Measurements from ENCODE around the gene RWDD1. TPM values are rescaled to one million over a fixed set of nuclear protein-coding genes. Genes with fewer than 3 reads are reported as not detected.

RWDD1 gene
- total RNA-seq, 1 experiment from 2014 or later, result 9.1 TPM

GRCh38 chr6:116605935-116606334 lies 34.6 kb downstream of the RWDD1 start:
- no peak for DNase-seq (ENCODE audit: low spot score)

GRCh38 chr6:116611056-116611455 lies 39.8 kb downstream of the RWDD1 start:
- no peak for DNase-seq (ENCODE audit: low spot score)

GRCh38 chr6:116615937-116616736 lies 44.8 kb downstream of the RWDD1 start, which contains the start of gene RSPH4A:
TSS of gene RSPH4A (plus strand) at chr6:116616479. CDS start at chr6:116616624, 145 bp downstream.
- DNase-seq (ENCODE audit: low spot score), result peak; percentile 91

GRCh38 chr6:116616737-116617053 lies 45.4 kb downstream of the RWDD1 start:
- DNase-seq (ENCODE audit: low spot score), result no peak

- DNase-seq (ENCODE audit: low spot score), result peak; percentile 22
These were observed 52.9 kb downstream of the RWDD1 start for GRCh38 chr6:116624036-116624805.

GRCh38 chr6:116625872-116626271 lies 54.6 kb downstream of the RWDD1 start:
- no peak for DNase-seq (ENCODE audit: low spot score)

GRCh38 chr6:116629563-116629981 lies 58.3 kb downstream of the RWDD1 start:
- DNase-seq (ENCODE audit: low spot score), result no peak

- DNase-seq (ENCODE audit: low spot score), result no peak
These were observed 60.2 kb downstream of the RWDD1 start for GRCh38 chr6:116631379-116631990.

- peak; percentile 32 for DNase-seq (ENCODE audit: low spot score)
These were observed 62.4 kb downstream of the RWDD1 start for GRCh38 chr6:116633685-116634084.

Other genes with a start within 250 kb of the RWDD1 start
- gene DSE, start 200.6 kb upstream of the RWDD1 start, total RNA-seq (2014; rRNA removed; shearing (Covaris generic)), result 1.9 and 5.3 TPM in 2 replicates
- not detected in 2 replicates for gene CALHM6, start 110.1 kb upstream of the RWDD1 start, total RNA-seq (2014; rRNA removed; shearing (Covaris generic))
- gene CALHM5, start 59.9 kb upstream of the RWDD1 start, total RNA-seq (2014; rRNA removed; shearing (Covaris generic)), result 0.08 and 0.23 TPM in 2 replicates
- gene TRAPPC3L, start 25.8 kb upstream of the RWDD1 start, total RNA-seq (2014; rRNA removed; shearing (Covaris generic)), result not detected in 2 replicates
- not detected in 2 replicates for gene CALHM4, start 17.8 kb upstream of the RWDD1 start, total RNA-seq (2014; rRNA removed; shearing (Covaris generic))
- 0.31 TPM in 1 of 2 replicates, not detected in the other for gene RSPH4A, start 45.0 kb downstream of the RWDD1 start, total RNA-seq (2014; rRNA removed; shearing (Covaris generic))
- 6.0 and 6.1 TPM in 2 replicates for gene ZUP1, start 97.3 kb downstream of the RWDD1 start, total RNA-seq (2014; rRNA removed; shearing (Covaris generic))
- gene KPNA5, start 109.7 kb downstream of the RWDD1 start, total RNA-seq (2014; rRNA removed; shearing (Covaris generic)), result 1.6 and 2.6 TPM in 2 replicates
- gene FAM162B, start 194.2 kb downstream of the RWDD1 start, total RNA-seq (2014; rRNA removed; shearing (Covaris generic)), result not detected in 2 replicates

Measured in HT-29 (cell line).